ENCODE measurements around the gene FBXL7. TPM values are rescaled to one million over a fixed set of nuclear protein-coding genes. Genes with fewer than 3 reads are reported as not detected.

FBXL7 gene
- total RNA-seq, 5 donors from 2014 or later (not counting 1 experiment from before 2014, with no cell fraction given), result 0.06 to 0.07 TPM; not detected in 3

GRCh38 chr5:15584528-15584927 lies 84.5 kb downstream of the FBXL7 start:
- Histone ChIP-seq H3K4me1 (ENCODE audit: control insufficient read depth in 1 of 2, extremely low read depth in 1 of 2, insufficient read depth in 2 of 2, low read length in 2 of 2) (no peaks in the 10 kb centered on the region), H3K27me3 (replicated peaks in 1 of 2; ENCODE audit: control insufficient read depth in 2 of 2, extremely low read depth in 1 of 2, insufficient read depth in 2 of 2, low read length in 1 of 2) (no peaks in the 10 kb centered on the region), H3K36me3 (ENCODE audit: control insufficient read depth in 2 of 2, extremely low read depth in 1 of 2, insufficient read depth in 1 of 2, low read length in 1 of 2) (no peaks in the 10 kb centered on the region), H3K9me3 (no peaks in the 10 kb centered on the region), H3K4me3 (ENCODE audit: control insufficient read depth in 1 of 2, extremely low read depth in 1 of 2, low read length in 1 of 2) (no peak overlapping the region), H3K27ac (ENCODE audit: low read length) (no peak overlapping the region)
- no peaks in the 10 kb centered on the region for H3K36me3 Mint-ChIP-seq
- H3K27ac Mint-ChIP-seq, result no peak overlapping the region
- H3K27me3 Mint-ChIP-seq, result no peaks in the 10 kb centered on the region
- peaks cover 10 to 22% (median 13%) of the 10 kb centered on the region in 3 donors for H3K9me3 Mint-ChIP-seq
- ChIA-PET POLR2A (no interaction called here), CTCF (no interaction called here)
- DNase-seq (no peak), ATAC-seq (replicated peaks in 1 of 4) (no peak)
- H3K4me1 Mint-ChIP-seq, result no peaks in the 10 kb centered on the region
- no peak overlapping the region for H3K4me3 Mint-ChIP-seq
- WGBS (ENCODE audit: insufficient coverage), result no CpG with 5 or more reads among the region's 1 CpG

DNA sequence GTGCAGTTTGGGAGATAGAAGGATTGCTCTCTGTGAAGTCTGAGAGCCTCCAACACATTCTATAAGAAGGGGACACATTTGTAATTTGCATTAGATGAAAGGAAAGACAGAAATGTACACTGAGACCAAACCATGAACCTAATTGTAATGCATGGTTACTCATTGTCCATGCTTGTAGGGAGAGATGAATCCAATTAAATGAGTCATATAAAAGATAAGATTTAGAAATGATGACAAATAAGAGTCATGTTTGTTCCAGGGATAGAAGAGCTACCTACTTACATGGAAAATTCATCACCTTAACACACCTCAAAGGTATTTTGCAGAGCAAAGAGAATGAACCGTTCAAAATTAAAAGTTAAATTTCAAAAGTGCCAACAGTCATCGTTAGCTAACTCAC lies 85.1 kb downstream of the FBXL7 start:
- H3K27ac Mint-ChIP-seq, result no peak overlapping the region
- H3K4me1 Mint-ChIP-seq, result no peaks in the 10 kb centered on the region
- ATAC-seq (replicated peaks in 1 of 4) (no peak), DNase-seq (no peak)
- H3K36me3 Mint-ChIP-seq, result no peaks in the 10 kb centered on the region
- H3K27ac ChIP-seq (ENCODE audit: low read length), result no peak overlapping the region
- H3K27me3 ChIP-seq (replicated peaks in 1 of 2; ENCODE audit: control insufficient read depth in 2 of 2, extremely low read depth in 1 of 2, insufficient read depth in 2 of 2, low read length in 1 of 2), result no peaks in the 10 kb centered on the region
- H3K36me3 ChIP-seq (ENCODE audit: control insufficient read depth in 2 of 2, extremely low read depth in 1 of 2, insufficient read depth in 1 of 2, low read length in 1 of 2), result no peaks in the 10 kb centered on the region
- no peak overlapping the region for H3K4me3 Mint-ChIP-seq
- H3K9me3 ChIP-seq, result no peaks in the 10 kb centered on the region
- no CpG with 5 or more reads among the region's 2 CpGs for WGBS (ENCODE audit: insufficient coverage)
- peaks cover 10 to 18% (median 13%) of the 10 kb centered on the region in 3 donors for H3K9me3 Mint-ChIP-seq
- ChIA-PET CTCF (no interaction called here), POLR2A (no interaction called here)
- no peak overlapping the region for H3K4me3 ChIP-seq (ENCODE audit: control insufficient read depth in 1 of 2, extremely low read depth in 1 of 2, low read length in 1 of 2)
- no peaks in the 10 kb centered on the region for H3K27me3 Mint-ChIP-seq
- no peaks in the 10 kb centered on the region for H3K4me1 ChIP-seq (ENCODE audit: control insufficient read depth in 1 of 2, extremely low read depth in 1 of 2, insufficient read depth in 2 of 2, low read length in 2 of 2)

DNA sequence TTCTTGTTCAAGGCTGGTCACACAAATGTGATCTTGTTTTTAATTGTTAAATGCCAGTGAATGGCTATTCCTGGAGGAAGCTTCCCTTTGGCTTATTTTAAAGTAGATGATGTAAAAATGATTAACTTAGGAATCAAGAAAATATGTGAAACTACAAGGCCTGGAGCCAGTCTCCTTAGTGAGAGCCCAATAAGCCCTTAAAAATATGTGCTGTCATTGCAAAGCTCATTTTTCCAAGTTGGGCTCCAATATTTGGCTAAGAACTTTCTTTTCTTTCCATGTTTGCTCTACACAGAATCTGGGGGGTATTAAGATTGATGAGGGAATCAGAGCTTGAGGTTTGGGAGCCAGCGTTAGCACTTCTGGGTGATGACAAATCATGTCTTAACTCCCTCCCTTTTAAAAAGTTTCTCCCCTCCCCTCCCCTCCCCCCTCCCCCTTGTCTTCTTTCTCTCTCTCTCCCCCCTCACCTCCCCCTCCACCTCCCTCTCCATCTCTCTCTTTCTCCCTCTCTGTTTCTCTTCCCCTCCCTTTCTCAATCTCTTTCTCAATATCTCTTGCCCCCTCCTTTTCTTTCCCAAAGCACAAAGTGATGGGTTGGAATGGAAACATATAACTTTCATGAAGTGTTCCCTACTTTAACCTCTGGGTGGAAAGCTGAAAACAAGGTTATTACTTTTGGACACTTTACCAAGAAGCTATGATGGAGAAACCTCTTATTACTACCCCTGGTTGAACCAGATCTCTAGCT lies 86.0 kb downstream of the FBXL7 start:
- Histone ChIP-seq H3K4me1 (ENCODE audit: control insufficient read depth in 1 of 2, extremely low read depth in 1 of 2, insufficient read depth in 2 of 2, low read length in 2 of 2) (no peaks in the 10 kb centered on the region), H3K27me3 (replicated peaks in 1 of 2; ENCODE audit: control insufficient read depth in 2 of 2, extremely low read depth in 1 of 2, insufficient read depth in 2 of 2, low read length in 1 of 2) (no peaks in the 10 kb centered on the region), H3K4me3 (ENCODE audit: control insufficient read depth in 1 of 2, extremely low read depth in 1 of 2, low read length in 1 of 2) (no peak overlapping the region), H3K9me3 (no peaks in the 10 kb centered on the region), H3K36me3 (ENCODE audit: control insufficient read depth in 2 of 2, extremely low read depth in 1 of 2, insufficient read depth in 1 of 2, low read length in 1 of 2) (no peaks in the 10 kb centered on the region), H3K27ac (ENCODE audit: low read length) (no peak overlapping the region)
- CTCF ChIA-PET, result interaction anchor here (0.8 to 1.0 kb wide), 2 partner anchors 11 to 1721 kb away, joined by 3 to 7 read pairs; no protein-coding TSS in a partner anchor
- no peak overlapping the region for H3K27ac Mint-ChIP-seq
- peaks cover 10 to 18% (median 13%) of the 10 kb centered on the region in 3 donors for H3K9me3 Mint-ChIP-seq
- no peak overlapping the region for H3K4me3 Mint-ChIP-seq
- WGBS (ENCODE audit: insufficient coverage), result no CpG with 5 or more reads among the region's 1 CpG
- H3K36me3 Mint-ChIP-seq, result no peaks in the 10 kb centered on the region
- H3K4me1 Mint-ChIP-seq, result no peaks in the 10 kb centered on the region
- POLR2A ChIA-PET, result no interaction called here
- ATAC-seq (replicated peaks in 1 of 4) (no peak), DNase-seq (no peak)
- H3K27me3 Mint-ChIP-seq, result no peaks in the 10 kb centered on the region

GRCh38 chr5:15587916-15588315 lies 87.9 kb downstream of the FBXL7 start:
- no peak overlapping the region for H3K27ac Mint-ChIP-seq
- H3K9me3 Mint-ChIP-seq, result peaks cover 6 to 18% (median 13%) of the 10 kb centered on the region in 3 donors
- H3K4me3 ChIP-seq (ENCODE audit: control insufficient read depth in 1 of 2, extremely low read depth in 1 of 2, low read length in 1 of 2), result no peak overlapping the region
- H3K27ac ChIP-seq (ENCODE audit: low read length), result no peak overlapping the region
- H3K4me1 Mint-ChIP-seq, result no peaks in the 10 kb centered on the region
- CTCF ChIA-PET, result no interaction called here
- no peaks in the 10 kb centered on the region for H3K27me3 Mint-ChIP-seq
- H3K4me3 Mint-ChIP-seq, result no peak overlapping the region
- H3K27me3 ChIP-seq (replicated peaks in 1 of 2; ENCODE audit: control insufficient read depth in 2 of 2, extremely low read depth in 1 of 2, insufficient read depth in 2 of 2, low read length in 1 of 2), result no peaks in the 10 kb centered on the region
- H3K36me3 Mint-ChIP-seq, result no peaks in the 10 kb centered on the region
- POLR2A ChIA-PET, result no interaction called here
- H3K4me1 ChIP-seq (ENCODE audit: control insufficient read depth in 1 of 2, extremely low read depth in 1 of 2, insufficient read depth in 2 of 2, low read length in 2 of 2), result no peaks in the 10 kb centered on the region
- DNase-seq, result no peak
- no peak for ATAC-seq (replicated peaks in 1 of 4)
- H3K9me3 ChIP-seq, result no peaks in the 10 kb centered on the region
- H3K36me3 ChIP-seq (ENCODE audit: control insufficient read depth in 2 of 2, extremely low read depth in 1 of 2, insufficient read depth in 1 of 2, low read length in 1 of 2), result no peaks in the 10 kb centered on the region

GRCh38 chr5:15592728-15593127 lies 92.7 kb downstream of the FBXL7 start:
- H3K27ac Mint-ChIP-seq, result no peak overlapping the region
- no peaks in the 10 kb centered on the region for H3K4me1 Mint-ChIP-seq
- H3K9me3 ChIP-seq, result no peaks in the 10 kb centered on the region
- H3K27me3 ChIP-seq (replicated peaks in 1 of 2; ENCODE audit: control insufficient read depth in 2 of 2, extremely low read depth in 1 of 2, insufficient read depth in 2 of 2, low read length in 1 of 2), result no peaks in the 10 kb centered on the region
- no peak overlapping the region for H3K4me3 ChIP-seq (ENCODE audit: control insufficient read depth in 1 of 2, extremely low read depth in 1 of 2, low read length in 1 of 2)
- H3K4me1 ChIP-seq (ENCODE audit: control insufficient read depth in 1 of 2, extremely low read depth in 1 of 2, insufficient read depth in 2 of 2, low read length in 2 of 2), result no peaks in the 10 kb centered on the region
- peaks cover 3 to 5% (median 5%) of the 10 kb centered on the region in 3 donors for H3K9me3 Mint-ChIP-seq
- DNase-seq (no peak), ATAC-seq (replicated peaks in 1 of 4) (no peak)
- CTCF ChIA-PET, result no interaction called here
- no peak overlapping the region for H3K4me3 Mint-ChIP-seq
- 69% methylated on average over 3 of the region's 4 CpGs for WGBS (ENCODE audit: insufficient coverage)
- POLR2A ChIA-PET, result interaction anchor here in 1 of 2 donors (0.6 kb wide), 1 partner anchor 393 kb away, joined by 6 read pairs; no protein-coding TSS in a partner anchor
- H3K27ac ChIP-seq (ENCODE audit: low read length), result no peak overlapping the region
- no peaks in the 10 kb centered on the region for H3K36me3 Mint-ChIP-seq
- H3K27me3 Mint-ChIP-seq, result no peaks in the 10 kb centered on the region
- no peaks in the 10 kb centered on the region for H3K36me3 ChIP-seq (ENCODE audit: control insufficient read depth in 2 of 2, extremely low read depth in 1 of 2, insufficient read depth in 1 of 2, low read length in 1 of 2)

GRCh38 chr5:15594977-15595568 lies 95.1 kb downstream of the FBXL7 start:
- Mint-ChIP-seq H3K4me3 (no peak overlapping the region), H3K27ac (no peak overlapping the region), H3K27me3 (no peaks in the 10 kb centered on the region), H3K9me3 (peaks cover 0 to 11% (median 3%) of the 10 kb centered on the region in 3 donors), H3K36me3 (no peaks in the 10 kb centered on the region), H3K4me1 (no peaks in the 10 kb centered on the region)
- H3K4me1 ChIP-seq (ENCODE audit: control insufficient read depth in 1 of 2, extremely low read depth in 1 of 2, insufficient read depth in 2 of 2, low read length in 2 of 2), result no peaks in the 10 kb centered on the region
- DNase-seq (no peak), ATAC-seq (replicated peaks in 1 of 4) (no peak)
- H3K27ac ChIP-seq (ENCODE audit: low read length), result no peak overlapping the region
- ChIA-PET CTCF (no interaction called here), POLR2A (no interaction called here)
- H3K4me3 ChIP-seq (ENCODE audit: control insufficient read depth in 1 of 2, extremely low read depth in 1 of 2, low read length in 1 of 2), result no peak overlapping the region
- H3K9me3 ChIP-seq, result no peaks in the 10 kb centered on the region
- H3K27me3 ChIP-seq (replicated peaks in 1 of 2; ENCODE audit: control insufficient read depth in 2 of 2, extremely low read depth in 1 of 2, insufficient read depth in 2 of 2, low read length in 1 of 2), result no peaks in the 10 kb centered on the region
- no peaks in the 10 kb centered on the region for H3K36me3 ChIP-seq (ENCODE audit: control insufficient read depth in 2 of 2, extremely low read depth in 1 of 2, insufficient read depth in 1 of 2, low read length in 1 of 2)
- 72% methylated on average over 4 of the region's 7 CpGs for WGBS (ENCODE audit: insufficient coverage)

All from T-cell (primary cell).